Measurements from ENCODE around the gene SUPT7L. TPM values are rescaled to one million over a fixed set of nuclear protein-coding genes. Genes with fewer than 3 reads are reported as not detected.

Gene SUPT7L
- total RNA-seq, 2 donors from 2014 or later, result 20.8 to 23.9 TPM

Other genes starting within 250 kb of the SUPT7L start
- 10 to 100 TPM; 69.6 to 87.7 TPM for gene NRBP1, start 235.0 kb downstream of the SUPT7L start, total RNA-seq
- gene KRTCAP3, start 221.2 kb downstream of the SUPT7L start, total RNA-seq, result 100 to 1,000 TPM in 1 of 2 donors, 10 to 100 TPM in 1; 91.8 to 147 TPM
- 10 to 100 TPM; 34.7 to 52.6 TPM for gene IFT172, start 173.9 kb downstream of the SUPT7L start, total RNA-seq
- gene FNDC4, start 168.4 kb downstream of the SUPT7L start, total RNA-seq, result 1 to 10 TPM in 1 of 2 donors, under 1 TPM in 1; 0.64 to 1.1 TPM
- gene GCKR, start 166.8 kb downstream of the SUPT7L start, total RNA-seq, result under 1 TPM; 0.22 to 0.40 TPM
- 10 to 100 TPM; 13.8 to 14.6 TPM for gene ZNF512, start 80.6 kb downstream of the SUPT7L start, total RNA-seq
- gene CCDC121, start 34.6 kb downstream of the SUPT7L start, total RNA-seq, result 1 to 10 TPM; 2.8 to 2.9 TPM
- 10 to 100 TPM; 23.4 to 27.6 TPM for gene GPN1, start 34.6 kb downstream of the SUPT7L start, total RNA-seq
- 10 to 100 TPM; 16.1 to 17.1 TPM for gene SLC4A1AP, start 275 bp upstream of the SUPT7L start, total RNA-seq
- gene MRPL33, start 108.1 kb upstream of the SUPT7L start, total RNA-seq, result 10 to 100 TPM; 56.5 to 63.7 TPM
- 1 to 10 TPM; 5.5 to 8.9 TPM for gene RBKS, start 226.8 kb upstream of the SUPT7L start, total RNA-seq
- 10 to 100 TPM; 32.2 to 33.5 TPM for gene BABAM2, start 227.1 kb upstream of the SUPT7L start, total RNA-seq

Data from colonic mucosa (tissue), 2 donors.